TTC549 (cell line): ENCODE results near the gene XAGE3.
"Not testable (repeated sequence)": the region's sequence is repeated elsewhere in the genome, so short reads cannot be mapped to it uniquely, and the experiment has no call there.

Source experiments
- FAIRE-seq: peaks from 2 replicates; lab custom pipeline; 2012; peaks lifted over from hg19 to GRCh38; lab: Jason Lieb, UNC

XAGE3 gene

GRCh38 chrX:52867610-52868348, at the start of gene XAGE3:
XAGE3 (minus strand) TSS chrX:52868083; CDS start chrX:52867133, 950 bp downstream.
- FAIRE-seq = no peak

GRCh38 chrX:52914704-52915103, 46.8 kb upstream of the XAGE3 start:
- not testable (repeated sequence) for FAIRE-seq

GRCh38 chrX:52913681-52914080, 45.8 kb upstream of the XAGE3 start:
- FAIRE-seq = not testable (repeated sequence)

GRCh38 chrX:52909313-52909969, 41.6 kb upstream of the XAGE3 start:
- not testable (repeated sequence) for FAIRE-seq

- FAIRE-seq = not testable (repeated sequence)
Observed at GRCh38 chrX:52907900-52908299, 40.0 kb upstream of the XAGE3 start.

GRCh38 chrX:52907137-52907536, 39.3 kb upstream of the XAGE3 start:
- not testable (repeated sequence) for FAIRE-seq

- FAIRE-seq = not testable (repeated sequence)
Observed at GRCh38 chrX:52906072-52906471, 38.2 kb upstream of the XAGE3 start.

- not testable (repeated sequence) for FAIRE-seq
Observed at GRCh38 chrX:52905531-52905930, 37.6 kb upstream of the XAGE3 start.

- FAIRE-seq = not testable (repeated sequence)
Observed at GRCh38 chrX:52896855-52897709, 29.2 kb upstream of the XAGE3 start, which contains the start of gene FAM156B. FAM156B (plus strand) TSS chrX:52897330; CDS start chrX:52907226, 9,896 bp downstream.

GRCh38 chrX:52896438-52896837, 28.6 kb upstream of the XAGE3 start:
- FAIRE-seq = not testable (repeated sequence)

- not testable (repeated sequence) for FAIRE-seq
Observed at GRCh38 chrX:52888090-52888489, 20.2 kb upstream of the XAGE3 start.

GRCh38 chrX:52887459-52887858, 19.6 kb upstream of the XAGE3 start:
- not testable (repeated sequence) for FAIRE-seq

GRCh38 chrX:52876386-52876785, 8.5 kb upstream of the XAGE3 start:
- FAIRE-seq = not testable (repeated sequence)

- not testable (repeated sequence) for FAIRE-seq
Observed at GRCh38 chrX:52875436-52875835, 7.6 kb upstream of the XAGE3 start.

- no peak for FAIRE-seq
Observed at GRCh38 chrX:52874661-52875060, 6.8 kb upstream of the XAGE3 start.

- FAIRE-seq = not testable (repeated sequence)
Observed at GRCh38 chrX:52873825-52874224, 5.9 kb upstream of the XAGE3 start.

GRCh38 chrX:52870046-52870445, 2.2 kb upstream of the XAGE3 start:
- no peak for FAIRE-seq

- FAIRE-seq = no peak
Observed at GRCh38 chrX:52865343-52865998, 2.4 kb downstream of the XAGE3 start.

GRCh38 chrX:52856991-52857525, 10.8 kb downstream of the XAGE3 start:
- not testable (repeated sequence) for FAIRE-seq

- no peak for FAIRE-seq
Observed at GRCh38 chrX:52852110-52852860, 15.6 kb downstream of the XAGE3 start.

- FAIRE-seq = not testable (repeated sequence)
Observed at GRCh38 chrX:52843619-52844018, 24.3 kb downstream of the XAGE3 start.
